ENCODE measurements around the gene RBM33.

Gene RBM33

DNA sequence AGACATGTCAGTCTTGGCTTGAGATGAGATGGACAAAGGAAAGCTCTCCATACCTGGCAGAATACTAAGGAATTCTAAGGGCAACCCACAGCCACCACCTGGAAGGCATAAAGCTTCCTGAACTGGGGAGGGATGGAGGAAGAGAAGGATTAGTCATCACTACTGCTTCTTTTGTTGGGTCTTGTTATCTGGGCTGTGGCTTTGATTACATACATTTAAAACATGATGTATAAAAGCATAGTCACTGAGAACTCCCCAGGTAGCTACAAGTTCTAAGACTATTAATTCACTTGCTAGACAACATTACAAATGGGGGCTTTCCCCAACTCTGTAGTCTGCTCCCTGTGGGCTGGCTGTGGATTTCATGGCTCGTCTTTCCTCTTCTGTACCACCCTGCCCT, 58.2 kb downstream of the RBM33 start:
- H3K27me3 Mint-ChIP-seq (ENCODE audit: low read depth), result no peaks in the 10 kb centered on the region
- TF ChIP-seq, protein P1, sequence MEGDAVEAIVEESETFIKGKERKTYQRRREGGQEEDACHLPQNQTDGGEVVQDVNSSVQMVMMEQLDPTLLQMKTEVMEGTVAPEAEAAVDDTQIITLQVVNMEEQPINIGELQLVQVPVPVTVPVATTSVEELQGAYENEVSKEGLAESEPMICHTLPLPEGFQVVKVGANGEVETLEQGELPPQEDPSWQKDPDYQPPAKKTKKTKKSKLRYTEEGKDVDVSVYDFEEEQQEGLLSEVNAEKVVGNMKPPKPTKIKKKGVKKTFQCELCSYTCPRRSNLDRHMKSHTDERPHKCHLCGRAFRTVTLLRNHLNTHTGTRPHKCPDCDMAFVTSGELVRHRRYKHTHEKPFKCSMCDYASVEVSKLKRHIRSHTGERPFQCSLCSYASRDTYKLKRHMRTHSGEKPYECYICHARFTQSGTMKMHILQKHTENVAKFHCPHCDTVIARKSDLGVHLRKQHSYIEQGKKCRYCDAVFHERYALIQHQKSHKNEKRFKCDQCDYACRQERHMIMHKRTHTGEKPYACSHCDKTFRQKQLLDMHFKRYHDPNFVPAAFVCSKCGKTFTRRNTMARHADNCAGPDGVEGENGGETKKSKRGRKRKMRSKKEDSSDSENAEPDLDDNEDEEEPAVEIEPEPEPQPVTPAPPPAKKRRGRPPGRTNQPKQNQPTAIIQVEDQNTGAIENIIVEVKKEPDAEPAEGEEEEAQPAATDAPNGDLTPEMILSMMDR (IDR thresholded peaks at IDR 0.05; ENCODE audit: unreplicated experiment in 3 of 3), result no peak
- H3K36me3 Mint-ChIP-seq (ENCODE audit: low read depth), result peaks cover 71% of the 10 kb centered on the region
- H3K4me1 Mint-ChIP-seq, result peaks cover 5% of the 10 kb centered on the region
- no peak overlapping the region for H3K27ac Mint-ChIP-seq
- no peaks in the 10 kb centered on the region for H3K9me3 Mint-ChIP-seq
- no peak overlapping the region for H3K4me3 Mint-ChIP-seq

DNA sequence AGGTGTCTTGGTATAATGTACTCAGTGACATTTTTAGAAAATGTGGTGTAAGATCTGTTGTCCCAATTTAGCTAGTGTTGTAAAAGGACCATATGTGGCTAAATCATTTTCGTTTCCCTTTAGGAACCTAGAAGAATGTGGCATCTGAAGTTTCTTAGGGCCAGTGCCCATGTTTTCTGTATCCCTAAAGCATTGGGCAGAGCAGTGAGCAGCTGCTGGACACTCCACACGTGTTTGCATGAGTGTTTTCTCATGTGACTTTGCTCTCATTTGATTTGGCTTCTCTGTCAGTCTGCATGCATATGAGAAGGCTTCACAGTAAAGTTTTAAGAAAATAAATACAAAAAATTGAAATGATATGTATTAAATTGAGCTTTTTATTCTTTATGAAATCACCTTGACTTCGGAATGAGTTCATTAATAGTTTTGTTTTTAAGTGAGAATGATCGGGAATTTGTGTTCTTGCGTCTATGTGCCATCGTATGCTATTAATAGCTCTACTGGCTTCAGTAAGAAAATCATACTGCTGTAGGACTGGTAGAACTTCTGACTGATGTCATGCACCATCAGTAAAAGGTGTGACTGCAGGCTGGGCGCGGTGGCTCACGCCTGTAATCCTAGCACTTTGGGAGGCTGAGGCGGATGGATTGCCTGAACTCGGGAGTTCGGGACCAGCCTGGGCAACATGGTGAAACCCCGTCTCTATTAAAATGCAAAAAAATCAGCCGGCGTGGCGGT, 61.3 kb downstream of the RBM33 start:
- Mint-ChIP-seq H3K9me3 (no peaks in the 10 kb centered on the region), H3K4me3 (no peak overlapping the region), H3K27me3 (ENCODE audit: low read depth) (no peaks in the 10 kb centered on the region), H3K4me1 (no peaks in the 10 kb centered on the region), H3K27ac (no peak overlapping the region), H3K36me3 (ENCODE audit: low read depth) (peaks cover 57% of the 10 kb centered on the region)
- TF ChIP-seq, protein P1 (IDR thresholded peaks at IDR 0.05; ENCODE audit: unreplicated experiment in 3 of 3), result no peak

GRCh38 chr7:155706376-155706775, 61.9 kb downstream of the RBM33 start:
- Mint-ChIP-seq H3K36me3 (ENCODE audit: low read depth) (peaks cover 56% of the 10 kb centered on the region), H3K9me3 (no peaks in the 10 kb centered on the region), H3K27ac (no peak overlapping the region), H3K4me1 (no peaks in the 10 kb centered on the region), H3K27me3 (ENCODE audit: low read depth) (no peaks in the 10 kb centered on the region), H3K4me3 (no peak overlapping the region)
- TF ChIP-seq, protein P1 (IDR thresholded peaks at IDR 0.05; ENCODE audit: unreplicated experiment in 3 of 3), result no peak

GRCh38 chr7:155709453-155709852, 65.0 kb downstream of the RBM33 start:
- peaks cover 58% of the 10 kb centered on the region for H3K36me3 Mint-ChIP-seq (ENCODE audit: low read depth)

GRCh38 chr7:155710031-155710430, 65.6 kb downstream of the RBM33 start:
- Mint-ChIP-seq H3K36me3 (ENCODE audit: low read depth) (peaks cover 62% of the 10 kb centered on the region), H3K4me3 (no peak overlapping the region), H3K4me1 (peaks cover 17% of the 10 kb centered on the region), H3K9me3 (no peaks in the 10 kb centered on the region), H3K27ac (no peak overlapping the region), H3K27me3 (ENCODE audit: low read depth) (no peaks in the 10 kb centered on the region)
- TF ChIP-seq, protein P1 (IDR thresholded peaks at IDR 0.05; ENCODE audit: unreplicated experiment in 3 of 3), result no peak

More at GRCh38 chr7:155709453-155709852, 65.0 kb downstream of the RBM33 start:
- TF ChIP-seq, protein P1 (IDR thresholded peaks at IDR 0.05; ENCODE audit: unreplicated experiment in 3 of 3), result no peak
- peaks cover 16% of the 10 kb centered on the region for H3K4me1 Mint-ChIP-seq
- no peak overlapping the region for H3K27ac Mint-ChIP-seq
- H3K9me3 Mint-ChIP-seq, result no peaks in the 10 kb centered on the region
- H3K27me3 Mint-ChIP-seq (ENCODE audit: low read depth), result no peaks in the 10 kb centered on the region
- H3K4me3 Mint-ChIP-seq, result no peak overlapping the region

- TF ChIP-seq, protein P1 (IDR thresholded peaks at IDR 0.05; ENCODE audit: unreplicated experiment in 3 of 3), result no peak
Measured at GRCh38 chr7:155710530-155710929, 66.1 kb downstream of the RBM33 start.

More at GRCh38 chr7:155710530-155710929, 66.1 kb downstream of the RBM33 start:
- Mint-ChIP-seq H3K4me3 (no peak overlapping the region), H3K27me3 (ENCODE audit: low read depth) (no peaks in the 10 kb centered on the region), H3K4me1 (peaks cover 17% of the 10 kb centered on the region), H3K36me3 (ENCODE audit: low read depth) (peaks cover 62% of the 10 kb centered on the region), H3K27ac (no peak overlapping the region), H3K9me3 (no peaks in the 10 kb centered on the region)
